HG02884 (cell line): Measurements from ENCODE around the gene CEP95.
"Not testable (repeated sequence)": the region's sequence is repeated elsewhere in the genome, so short reads cannot be mapped to it uniquely, and the experiment has no call there.

Experiments
- ATAC-seq: cut with Tn5 transposase; IDR thresholded peaks from one replicate; pipeline ENCODE4 v1.9.1; 2021; ENCODE audit warnings: mild to moderate bottlenecking, moderate library complexity; ENCODE audit not compliant: unreplicated experiment

The CEP95 gene

GRCh38 chr17:64571746-64572145, 65.0 kb downstream of the CEP95 start:
- no peak for ATAC-seq

- no peak for ATAC-seq
These were observed 65.9 kb downstream of the CEP95 start for GRCh38 chr17:64572682-64573154.

GRCh38 chr17:64573214-64573613, 66.4 kb downstream of the CEP95 start:
- no peak for ATAC-seq

DNA sequence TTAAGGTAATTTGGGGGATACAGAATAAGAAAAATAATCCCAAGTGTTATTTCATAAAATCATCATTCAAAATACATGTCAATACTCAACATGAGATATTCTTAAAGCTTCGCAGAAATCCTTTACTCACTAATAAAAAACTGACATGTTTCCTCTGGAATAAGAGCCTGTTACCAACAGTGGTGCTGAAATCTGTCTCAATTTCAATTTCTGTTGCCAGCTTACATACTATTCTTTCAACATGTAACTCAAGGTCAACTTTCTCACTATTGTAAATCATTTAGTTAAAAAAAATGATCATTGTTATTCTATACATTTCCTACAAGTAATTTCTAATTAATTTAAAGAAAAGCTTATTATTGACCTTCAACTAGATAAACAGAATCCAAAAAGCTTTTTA, 67.9 kb downstream of the CEP95 start:
- no peak for ATAC-seq

- ATAC-seq = no peak
These were observed 68.7 kb downstream of the CEP95 start for GRCh38 chr17:64575431-64575830.

GRCh38 chr17:64577025-64577424, 70.2 kb downstream of the CEP95 start:
- ATAC-seq = not testable (repeated sequence)

DNA sequence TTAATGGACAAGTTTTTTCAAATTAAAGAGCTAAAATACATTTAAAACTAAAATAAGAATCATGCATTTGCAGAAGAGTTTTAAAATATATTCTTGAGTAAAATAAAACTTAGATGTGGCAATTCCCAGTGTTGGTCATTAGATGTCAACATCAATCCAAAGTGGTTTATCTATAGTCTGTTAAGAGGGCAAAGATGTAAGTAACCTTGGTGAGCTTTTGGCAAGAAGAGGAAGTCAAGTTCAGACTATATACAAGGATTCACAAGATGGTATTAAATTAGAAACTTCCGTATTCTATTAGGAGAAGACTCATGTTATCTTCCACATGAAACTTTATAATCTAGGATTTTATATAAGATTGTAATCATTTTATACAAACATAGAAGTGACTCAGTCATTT, 73.1 kb downstream of the CEP95 start:
- ATAC-seq = no peak

- no peak for ATAC-seq
These were observed 73.9 kb downstream of the CEP95 start for GRCh38 chr17:64580384-64581315.

DNA sequence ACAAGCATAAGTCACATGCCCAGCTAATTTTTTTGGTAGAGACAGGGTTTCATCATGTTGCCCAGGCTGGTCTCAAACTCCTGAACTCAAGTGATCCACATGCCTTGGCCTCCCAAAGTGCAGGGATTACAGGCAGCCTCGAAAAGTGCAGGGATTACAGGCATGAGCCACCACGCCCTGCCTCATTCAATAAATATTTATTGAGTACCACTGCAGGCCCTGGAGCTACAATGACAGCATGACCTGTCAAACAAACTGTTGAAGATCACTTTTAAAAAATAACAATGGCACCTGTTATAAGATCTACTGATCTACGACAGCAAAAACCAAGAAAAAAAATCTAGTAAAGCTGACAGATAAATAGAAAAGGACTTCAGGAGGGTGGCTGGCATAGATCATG, 76.3 kb downstream of the CEP95 start:
- no peak for ATAC-seq

DNA sequence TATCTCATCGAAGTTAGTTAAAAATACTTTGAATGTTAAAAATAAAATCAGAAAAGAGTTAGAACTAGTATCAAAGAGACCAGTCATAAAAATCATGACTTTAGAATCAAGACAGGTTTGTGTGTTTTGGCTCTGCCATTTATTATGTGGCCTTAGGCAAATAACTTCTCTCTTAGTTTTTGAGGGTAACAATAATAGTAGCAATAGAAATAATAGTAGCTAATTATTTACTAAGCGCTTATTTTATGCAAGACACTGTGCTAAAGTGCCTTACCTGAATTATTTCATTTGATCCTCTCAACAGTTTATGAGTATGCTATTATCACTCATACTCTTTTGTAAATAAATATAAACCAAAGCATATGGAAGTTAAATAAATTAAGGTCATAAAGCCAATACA, 78.4 kb downstream of the CEP95 start:
- ATAC-seq = no peak
